Loucy (cell line): Measurements from ENCODE around the gene HOXB7.

Experiments
- H2AFZ ChIP-seq: fragments of 200-600 bp; sonication (generic); 2 replicates; pipeline ENCODE4 v1.6.0; 2016; ENCODE audit warnings: antibody characterized with exemption, mild to moderate bottlenecking, low read length, moderate library complexity
- H3F3A ChIP-seq: fragments of 200-600 bp; 2 replicates; pipeline ENCODE4 v1.6.0; 2016; ENCODE audit warnings: antibody characterized with exemption, low read depth, mild to moderate bottlenecking
- H3K27me3 ChIP-seq: fragments of 200-600 bp; sonication (generic); 2 replicates; pipeline ENCODE4 v1.6.1; 2014; ENCODE audit warnings: low read length, mild to moderate bottlenecking; ENCODE audit not compliant: insufficient read depth, poor library complexity, severe bottlenecking
- H3K36me3 ChIP-seq: fragments of 200-600 bp; sonication (generic); 2 replicates; pipeline ENCODE4 v1.6.1; 2016; ENCODE audit warnings: low read length; ENCODE audit not compliant: insufficient read depth
- H3K4me1 ChIP-seq: fragments of 200-600 bp; sonication (generic); 2 replicates; pipeline ENCODE4 v1.5.1; 2014; ENCODE audit warnings: low read length, mild to moderate bottlenecking; ENCODE audit not compliant: insufficient read depth, poor library complexity, severe bottlenecking
- H3K4me2 ChIP-seq: fragments of 200-600 bp; sonication (generic); 2 replicates; pipeline ENCODE4 v1.6.0; 2014; ENCODE audit warnings: antibody characterized with exemption, low read length, low read depth, mild to moderate bottlenecking; ENCODE audit not compliant: poor library complexity, severe bottlenecking
- H3K4me3 ChIP-seq: fragments of 200-600 bp; sonication (generic); 2 replicates; pipeline ENCODE4 v1.5.1; 2014; ENCODE audit warnings: low read length, mild to moderate bottlenecking, mixed read lengths; ENCODE audit not compliant: poor library complexity, severe bottlenecking
- H3K79me2 ChIP-seq: fragments of 200-600 bp; sonication (generic); 2 replicates; pipeline ENCODE4 v1.6.1; 2014; ENCODE audit warnings: low read length; ENCODE audit not compliant: insufficient read depth
- H3K9ac ChIP-seq: fragments of 200-600 bp; sonication (generic); 2 replicates; pipeline ENCODE4 v1.6.0; 2014; ENCODE audit warnings: mild to moderate bottlenecking, low read depth, low read length, moderate library complexity; ENCODE audit not compliant: poor library complexity, severe bottlenecking
- H3K9me2 ChIP-seq: fragments of 200-600 bp; sonication (generic); replicated peaks from 2 replicates; pipeline ENCODE4 v1.6.1; 2016; ENCODE audit warnings: low read depth, low read length, mixed read lengths
- H3K9me3 ChIP-seq: fragments of 200-600 bp; sonication (generic); 2 replicates; pipeline ENCODE4 v1.6.1; 2014; ENCODE audit warnings: mild to moderate bottlenecking, antibody characterized with exemption, low read length, low read depth; ENCODE audit not compliant: insufficient read depth
- H4K20me1 ChIP-seq: fragments of 200-600 bp; sonication (generic); 2 replicates; pipeline ENCODE4 v1.6.0; 2014; ENCODE audit warnings: antibody characterized with exemption, low read length, mild to moderate bottlenecking; ENCODE audit not compliant: insufficient read depth, poor library complexity, severe bottlenecking
- CTCF ChIP-seq: fragments of 200-600 bp; sonication (generic); conservative IDR thresholded peaks from 2 replicates; pipeline ENCODE4 v1.5.1; 2014; ENCODE audit warnings: mild to moderate bottlenecking, antibody characterized with exemption, low read length
- EZH2phosphoT487 ChIP-seq: fragments of 200-600 bp; IDR thresholded peaks from 2 replicates; pipeline ENCODE4 v1.6.1; 2018; ENCODE audit warnings: antibody characterized with exemption, mild to moderate bottlenecking, moderate library complexity, borderline replicate concordance

Gene HOXB7

GRCh38 chr17:48622857-48623256, 12.0 kb upstream of the HOXB7 start:
- TF ChIP-seq EZH2phosphoT487: no peak
- no peak for TF ChIP-seq CTCF
- peak overlapping the region; percentile 89 for H3K4me3 ChIP-seq
- H3K36me3 ChIP-seq: peaks cover 8% of the 10 kb centered on the region; the same call in 1 of the 2 replicates
- H3K9me3 ChIP-seq: no peaks in the 10 kb centered on the region
- H3K4me2 ChIP-seq: peak overlapping the region; percentile 98
- H3K27me3 ChIP-seq: peaks cover 39% of the 10 kb centered on the region
- peaks cover 52% of the 10 kb centered on the region for H3K4me1 ChIP-seq
- H3F3A ChIP-seq: 0 out of 2 replicates have a peak, but pooled peaks cover 4% of the 10 kb centered on the region
- H2AFZ ChIP-seq: no peak overlapping the region
- H3K9me2 ChIP-seq: no peaks in the 10 kb centered on the region
- H4K20me1 ChIP-seq: peaks cover 24% of the 10 kb centered on the region
- peaks cover 96% of the 10 kb centered on the region for H3K79me2 ChIP-seq
- H3K9ac ChIP-seq: peak overlapping the region; percentile 100

- Histone ChIP-seq H3F3A (0 out of 2 replicates have a peak, but pooled peaks cover 4% of the 10 kb centered on the region), H2AFZ (no peak overlapping the region), H3K9me2 (no peaks in the 10 kb centered on the region), H3K4me1 (peaks cover 47% of the 10 kb centered on the region), H3K9me3 (no peaks in the 10 kb centered on the region), H3K9ac (peak overlapping the region; percentile 100), H3K4me3 (peak overlapping the region; percentile 89), H3K36me3 (peaks cover 8% of the 10 kb centered on the region; the same call in 1 of the 2 replicates), H3K4me2 (peak overlapping the region; percentile 98), H4K20me1 (peaks cover 24% of the 10 kb centered on the region), H3K27me3 (peaks cover 39% of the 10 kb centered on the region), H3K79me2 (peaks cover 96% of the 10 kb centered on the region)
- no peak for TF ChIP-seq CTCF
- TF ChIP-seq EZH2phosphoT487: no peak
Observed at GRCh38 chr17:48621410-48622392, 10.9 kb upstream of the HOXB7 start.

GRCh38 chr17:48620461-48621139, 9.8 kb upstream of the HOXB7 start:
- Histone ChIP-seq H3F3A (peaks cover 8% of the 10 kb centered on the region; the same call in 1 of the 2 replicates), H4K20me1 (peaks cover 21% of the 10 kb centered on the region), H3K4me2 (peak overlapping the region; percentile 98), H3K9me2 (no peaks in the 10 kb centered on the region), H3K4me1 (peaks cover 55% of the 10 kb centered on the region), H3K27me3 (peaks cover 34% of the 10 kb centered on the region), H3K79me2 (peaks cover 97% of the 10 kb centered on the region), H3K9ac (peak overlapping the region; percentile 100), H3K9me3 (no peaks in the 10 kb centered on the region), H2AFZ (no peak overlapping the region), H3K36me3 (peaks cover 8% of the 10 kb centered on the region; the same call in 1 of the 2 replicates), H3K4me3 (peak overlapping the region; percentile 89)
- no peak for TF ChIP-seq EZH2phosphoT487
- TF ChIP-seq CTCF: no peak
